Stimulated activated CD8-positive, alpha-beta memory T cell treated with anti-CD3 and anti-CD28 coated beads, Interleukin-2, amount 100 ng/mL, for 48 hours (primary cell): Measurements from ENCODE around the gene TINCR.

Source experiments
- DNase-seq, 2 donors: peaks; one replicate each; pipeline ENCODE4 v3.0.0-alpha.2; 2020; ENCODE audit warnings: low read depth in 2 of 2

The TINCR gene

DNA sequence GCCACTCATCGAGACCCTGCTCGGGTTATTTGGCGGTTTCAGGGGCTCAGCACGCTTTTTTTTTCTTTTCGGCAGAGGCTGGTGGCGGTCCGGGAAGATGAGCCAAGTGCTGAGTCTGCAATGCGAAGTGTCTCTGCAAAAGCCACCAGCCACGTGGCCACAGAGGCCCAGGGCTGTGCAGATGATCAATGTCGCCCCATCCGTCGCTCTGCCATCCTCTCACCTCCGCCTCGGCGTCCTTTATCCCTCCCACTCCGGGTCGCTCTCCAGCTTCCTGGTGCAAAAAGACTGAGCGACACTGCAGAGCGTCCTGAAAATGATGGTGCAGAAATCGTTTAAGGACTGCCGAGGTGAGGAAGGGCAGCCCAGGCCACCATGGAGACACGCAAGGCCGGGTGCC is 55.0 kb downstream of the TINCR start:
- DNase-seq: no peak
